GM21528 (cell line): ENCODE results near the gene RITA1.
"Not testable (repeated sequence)": the region's sequence is repeated elsewhere in the genome, so short reads cannot be mapped to it uniquely, and the experiment has no call there.

ENCODE experiments used
- ATAC-seq: cut with Tn5 transposase; IDR thresholded peaks from one replicate; pipeline ENCODE4 v1.9.1; 2021; ENCODE audit warnings: mild to moderate bottlenecking, moderate library complexity; ENCODE audit not compliant: unreplicated experiment, low FRiP score

Gene RITA1, protein sequence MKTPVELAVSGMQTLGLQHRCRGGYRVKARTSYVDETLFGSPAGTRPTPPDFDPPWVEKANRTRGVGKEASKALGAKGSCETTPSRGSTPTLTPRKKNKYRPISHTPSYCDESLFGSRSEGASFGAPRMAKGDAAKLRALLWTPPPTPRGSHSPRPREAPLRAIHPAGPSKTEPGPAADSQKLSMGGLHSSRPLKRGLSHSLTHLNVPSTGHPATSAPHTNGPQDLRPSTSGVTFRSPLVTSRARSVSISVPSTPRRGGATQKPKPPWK

DNA sequence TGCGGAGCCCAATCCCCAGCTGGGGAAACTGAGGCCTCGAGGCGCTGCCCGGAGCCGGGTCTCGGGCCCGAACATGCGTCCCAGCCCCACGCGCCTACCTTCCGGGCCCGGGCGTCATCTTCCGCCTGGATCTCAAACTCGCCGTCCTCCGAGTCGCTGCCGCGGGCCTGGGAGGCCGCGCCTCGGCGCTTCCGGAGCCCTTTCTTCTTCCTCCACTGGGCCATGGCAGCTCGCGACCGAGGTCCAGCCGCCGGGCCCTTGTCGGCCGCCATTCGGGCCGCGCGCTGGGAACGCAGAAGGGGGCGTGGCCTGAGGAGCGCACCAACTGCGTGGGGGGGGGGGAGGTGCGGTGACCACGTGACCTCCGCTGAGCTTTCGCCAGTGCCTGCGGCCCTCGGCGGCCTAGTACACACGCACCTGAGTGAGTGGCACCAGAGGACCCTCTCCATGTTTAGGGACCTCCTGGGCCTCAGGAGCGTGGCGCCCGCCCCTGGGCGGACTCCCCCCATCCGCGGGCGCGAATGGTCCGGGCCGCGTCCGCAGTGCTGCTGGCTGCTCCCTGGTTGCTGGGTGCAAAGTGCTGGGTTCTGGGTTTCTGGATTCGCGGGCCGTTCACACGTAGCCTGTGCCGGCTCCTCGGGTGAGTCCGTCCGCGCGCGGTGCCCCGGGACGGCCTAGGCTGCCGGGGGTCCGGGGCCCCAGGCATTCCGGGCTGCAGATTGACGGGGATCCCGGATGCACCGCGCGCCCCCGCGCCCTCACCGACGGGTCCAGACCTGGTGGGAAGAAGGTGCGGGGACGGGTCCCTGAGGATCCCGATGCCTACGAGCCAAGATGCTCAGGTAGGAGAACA is at the start of gene RITA1, which contains the start of gene DDX54:
Gene RITA1 (plus strand): TSS at position 542 of the 853 bp plus-strand sequence. CDS start 1,026 bp downstream, outside the sequence.
Gene DDX54 (minus strand): TSS at position 299 of the 853 bp plus-strand sequence. CDS start 27 bp downstream, at position 272.
- ATAC-seq: peak; percentile 62

DNA sequence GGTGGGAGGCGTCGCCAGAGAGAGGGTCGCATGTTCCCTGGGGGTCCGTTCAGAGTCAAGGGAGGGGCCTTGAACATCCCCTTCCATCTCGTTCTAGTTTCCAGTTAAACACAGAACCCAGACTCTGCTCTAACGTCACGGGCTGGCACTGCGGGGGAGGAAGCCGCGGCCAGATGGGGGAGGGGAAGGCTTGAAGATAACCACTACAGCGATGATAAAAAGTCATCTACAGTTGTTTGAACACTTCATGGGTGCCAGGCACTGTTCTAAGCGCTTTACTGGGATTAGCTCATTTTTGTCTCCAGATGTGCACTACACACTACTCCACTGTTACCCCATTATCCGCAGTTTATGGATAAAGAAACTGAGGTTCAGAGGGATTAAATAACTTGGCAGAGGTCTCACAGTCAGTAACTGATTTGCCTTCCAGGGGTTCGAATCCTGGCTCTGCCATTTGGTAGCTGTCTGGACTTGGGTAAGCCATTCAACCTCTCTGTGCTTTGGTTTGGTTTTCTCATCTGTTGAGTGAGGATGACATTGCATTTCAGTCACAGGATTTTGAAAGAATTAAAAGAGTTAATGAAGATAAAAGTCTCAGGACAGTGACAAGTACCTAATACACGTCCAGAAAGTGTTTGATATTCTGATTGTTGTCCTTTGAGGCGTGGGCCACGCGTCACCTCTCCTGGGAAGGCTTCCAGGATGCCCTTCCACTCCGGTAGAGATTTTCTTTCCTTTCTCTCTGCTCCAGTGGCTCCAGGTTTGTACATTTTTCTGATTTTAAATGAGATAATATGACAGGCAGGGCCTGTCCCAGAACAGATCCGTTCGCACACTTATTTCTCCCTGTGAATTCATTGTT is 49.2 kb upstream of the RITA1 start:
- ATAC-seq: no peak

DNA sequence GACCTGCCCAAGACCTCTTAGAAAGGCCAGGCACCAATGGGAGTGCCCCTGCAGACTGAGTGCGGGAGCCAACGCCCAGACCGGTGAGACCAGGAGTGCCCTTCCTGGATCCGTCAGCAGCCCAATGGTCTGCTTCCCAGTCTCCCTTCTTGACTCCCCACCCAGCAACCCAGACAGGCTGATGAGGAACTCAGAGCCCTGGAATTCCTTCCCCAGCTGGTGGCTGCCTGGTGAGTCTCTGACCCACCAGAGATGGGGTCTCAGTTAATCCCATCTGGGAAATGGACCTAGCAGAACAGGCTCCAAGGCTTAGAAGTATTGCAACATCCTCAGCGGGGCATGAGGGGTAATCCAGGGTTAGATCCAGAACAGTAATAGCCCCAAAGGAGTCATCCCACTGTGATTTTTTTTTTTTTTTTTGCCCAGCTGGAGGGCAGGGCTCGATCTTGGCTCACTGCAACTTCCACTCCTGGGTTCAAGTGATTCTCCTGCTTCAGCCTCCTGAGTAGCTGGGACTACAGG is 48.5 kb upstream of the RITA1 start:
- no peak for ATAC-seq

DNA sequence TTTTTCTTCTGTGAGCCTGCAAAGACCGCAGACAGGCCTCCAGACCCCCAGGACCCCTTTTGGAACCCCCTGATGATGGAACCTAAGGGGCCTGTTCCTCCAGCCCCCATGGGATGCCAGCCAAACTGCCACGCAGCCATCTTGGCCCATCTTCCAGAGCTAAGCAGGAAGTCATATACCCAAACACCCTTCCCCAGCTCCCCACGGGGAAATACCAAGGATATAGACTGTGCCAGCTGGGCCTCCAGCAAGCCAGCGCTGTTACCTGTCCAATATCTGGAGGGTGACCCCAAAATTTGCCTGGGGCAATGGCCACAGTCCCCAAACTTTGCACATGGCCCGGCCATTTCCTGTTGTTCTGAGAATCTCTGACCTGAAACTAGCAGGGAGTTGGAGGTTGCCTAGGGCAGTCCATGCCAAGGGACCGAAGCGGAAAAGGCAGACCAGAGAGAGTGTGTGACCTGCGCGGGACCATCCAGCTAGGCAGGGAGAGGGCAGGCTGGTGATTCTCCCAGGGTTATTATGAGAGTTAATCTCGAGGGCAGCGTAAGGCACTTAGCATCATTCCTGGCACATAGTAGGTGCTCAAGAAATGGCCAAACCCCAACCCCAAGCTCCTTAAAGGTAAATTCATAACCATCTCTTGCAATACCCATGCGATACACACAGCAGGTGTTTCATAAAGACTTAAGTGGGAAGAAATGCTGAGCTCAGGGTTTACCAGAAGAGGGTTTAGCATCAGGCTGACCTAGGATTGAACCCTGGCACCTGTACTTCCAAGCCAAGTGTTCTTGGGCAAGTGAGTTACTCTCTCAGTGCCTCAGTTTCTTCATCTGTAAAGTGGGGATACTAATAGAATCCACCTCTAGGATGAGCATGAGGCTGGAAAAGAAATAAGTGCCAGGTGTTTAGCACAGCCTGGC is 47.4 kb upstream of the RITA1 start:
- ATAC-seq: no peak

DNA sequence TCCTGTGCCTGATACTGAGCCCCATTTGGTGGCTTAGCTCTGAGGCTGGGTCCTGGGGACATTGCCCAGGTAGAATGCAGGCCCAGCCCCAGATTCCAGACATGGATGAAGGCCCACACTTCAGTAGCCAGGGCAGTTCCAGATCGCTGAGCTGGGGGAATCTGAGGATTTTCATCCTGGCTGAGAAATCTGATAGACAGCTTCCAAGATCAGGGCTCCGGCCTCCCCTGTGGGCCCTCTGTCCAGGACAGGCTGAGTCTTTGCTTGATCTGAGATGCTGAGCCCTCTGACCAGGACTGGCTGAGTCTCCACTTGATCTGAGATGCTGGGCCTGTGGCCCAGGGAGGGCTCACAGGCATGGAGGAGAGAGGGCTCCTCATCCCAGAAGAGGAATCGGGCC is 46.7 kb upstream of the RITA1 start:
- no peak for ATAC-seq

DNA sequence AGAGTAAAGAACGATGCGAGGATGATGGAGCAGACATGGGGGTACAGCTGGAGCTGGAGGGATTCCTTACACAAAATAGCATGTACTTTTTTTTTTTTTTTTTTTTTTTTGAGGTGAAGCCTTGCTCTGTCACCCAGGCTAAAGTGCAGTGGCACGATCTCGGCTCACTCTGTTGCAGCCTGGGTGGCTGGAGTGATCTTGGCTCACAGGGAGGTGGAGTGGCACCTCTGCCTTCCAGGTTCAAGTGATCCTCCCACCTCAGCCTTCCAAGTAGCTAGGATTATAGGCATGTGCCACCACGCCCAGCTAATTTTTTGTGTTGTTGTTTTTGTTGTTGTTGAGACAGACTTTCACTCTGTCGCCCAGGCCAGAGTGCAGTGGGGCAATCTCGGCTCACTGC is 44.8 kb upstream of the RITA1 start:
- ATAC-seq: no peak

DNA sequence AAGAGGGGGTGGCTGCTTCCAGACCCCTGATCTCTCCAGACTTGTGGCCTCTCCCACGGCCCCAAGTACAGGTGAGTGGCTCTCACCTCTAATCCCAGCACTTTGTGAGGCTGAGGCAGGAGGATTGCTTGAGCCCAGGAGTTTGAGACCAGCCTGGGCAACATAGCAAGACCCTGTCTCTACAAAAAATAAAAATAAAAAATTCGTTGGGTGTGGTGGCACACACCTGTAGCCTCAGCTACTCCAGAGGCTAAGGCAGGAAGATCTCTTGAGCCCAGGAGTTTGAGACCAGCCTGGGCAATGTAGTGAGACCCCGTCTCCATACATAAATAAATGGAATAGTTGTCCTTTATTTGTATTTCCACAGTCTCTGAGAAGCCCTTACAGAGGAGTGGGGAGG is 43.8 kb upstream of the RITA1 start:
- ATAC-seq: not testable (repeated sequence)

DNA sequence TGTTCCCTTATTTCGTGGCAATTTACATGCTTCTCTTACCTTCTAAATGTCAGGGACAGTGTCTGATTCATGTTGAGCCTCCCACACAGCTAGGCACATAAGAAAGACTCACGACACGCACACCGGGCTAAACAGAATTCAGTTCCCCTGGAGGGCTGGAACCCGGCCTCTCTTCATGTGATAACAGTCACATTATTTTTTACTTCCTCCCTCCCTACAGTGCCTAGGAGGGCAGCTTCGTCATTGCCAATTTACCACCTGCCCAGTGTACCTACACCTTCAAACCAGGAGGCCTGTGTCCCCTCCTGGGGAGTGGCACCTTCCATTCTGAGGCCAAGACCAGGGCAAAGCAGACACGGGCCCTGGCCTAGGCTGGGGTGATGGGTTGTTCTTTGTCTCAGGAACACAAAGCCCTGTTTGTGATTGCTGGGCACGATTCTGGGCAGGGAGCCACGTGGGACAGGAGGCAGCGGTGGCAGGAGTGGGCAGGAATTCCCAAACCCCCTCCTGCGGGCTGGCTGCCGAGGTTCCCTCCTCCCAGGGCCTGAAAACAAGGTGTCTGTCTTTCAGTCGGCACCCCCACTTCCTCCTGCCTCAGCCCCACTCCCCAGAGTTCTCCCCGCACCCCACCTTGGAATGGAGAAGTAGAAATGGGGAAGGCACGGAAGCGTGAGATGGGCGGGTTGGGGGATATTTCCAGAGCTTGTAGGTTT is 43.2 kb upstream of the RITA1 start:
- no peak for ATAC-seq

DNA sequence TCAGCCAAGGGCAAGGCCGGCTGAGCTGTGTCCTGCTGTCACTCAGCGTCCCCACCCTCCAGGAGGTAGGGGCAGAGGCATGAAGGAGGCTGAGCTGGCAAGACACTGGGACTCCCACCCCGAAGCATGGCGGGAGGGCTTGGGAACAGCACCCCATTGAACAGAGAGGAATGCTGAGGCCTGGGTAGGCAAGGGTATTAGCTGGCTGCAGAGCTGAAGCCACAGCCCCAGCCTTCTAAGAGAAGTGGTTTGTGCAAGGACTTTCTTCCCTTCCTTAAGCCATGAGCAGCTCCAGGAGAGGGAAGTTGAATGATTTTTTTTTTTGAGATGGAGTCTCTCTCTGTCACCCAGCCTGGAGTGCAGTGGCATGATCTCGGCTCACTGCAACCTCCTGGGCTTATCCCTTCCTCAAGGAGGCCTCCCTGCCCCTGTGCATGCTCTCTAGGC is 42.6 kb upstream of the RITA1 start:
- no peak for ATAC-seq

DNA sequence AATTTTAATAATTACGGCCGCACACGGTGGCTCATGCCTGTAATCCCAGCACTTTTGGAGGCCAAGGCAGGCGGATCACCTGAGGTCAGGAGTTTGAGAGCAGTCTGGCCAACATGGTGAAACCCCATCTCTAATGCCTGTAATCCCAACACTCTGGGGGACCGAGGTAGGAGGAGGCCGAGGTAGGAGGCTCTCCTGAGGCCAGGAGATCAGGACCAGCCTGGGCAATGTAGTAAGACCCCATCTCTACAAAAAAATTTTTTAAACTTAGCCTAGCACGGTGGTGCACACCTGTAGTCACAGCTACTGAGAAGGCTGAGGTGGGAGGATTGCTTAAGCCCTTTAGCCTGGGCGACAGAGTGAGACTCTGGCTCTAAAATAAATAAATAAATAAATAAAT is 41.6 kb upstream of the RITA1 start:
- no peak for ATAC-seq

DNA sequence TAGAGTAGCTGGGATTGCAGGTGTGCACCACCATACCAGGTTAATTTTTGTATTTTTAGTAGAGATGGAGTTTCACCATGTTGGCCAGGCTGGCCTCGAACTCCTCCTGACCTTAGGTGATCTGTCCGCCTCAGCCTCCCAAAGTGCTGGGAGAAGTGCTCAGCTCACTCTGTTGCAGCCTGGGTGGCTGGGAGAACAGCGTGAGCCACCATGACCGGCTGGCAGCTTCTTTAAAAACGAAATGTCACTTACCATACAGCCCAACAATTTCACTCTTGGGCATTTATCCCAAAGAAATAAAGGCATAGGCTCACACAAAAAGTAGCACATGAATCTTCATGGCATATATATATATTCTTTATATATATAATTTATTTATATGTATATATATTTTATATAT is 40.7 kb upstream of the RITA1 start:
- no peak for ATAC-seq

DNA sequence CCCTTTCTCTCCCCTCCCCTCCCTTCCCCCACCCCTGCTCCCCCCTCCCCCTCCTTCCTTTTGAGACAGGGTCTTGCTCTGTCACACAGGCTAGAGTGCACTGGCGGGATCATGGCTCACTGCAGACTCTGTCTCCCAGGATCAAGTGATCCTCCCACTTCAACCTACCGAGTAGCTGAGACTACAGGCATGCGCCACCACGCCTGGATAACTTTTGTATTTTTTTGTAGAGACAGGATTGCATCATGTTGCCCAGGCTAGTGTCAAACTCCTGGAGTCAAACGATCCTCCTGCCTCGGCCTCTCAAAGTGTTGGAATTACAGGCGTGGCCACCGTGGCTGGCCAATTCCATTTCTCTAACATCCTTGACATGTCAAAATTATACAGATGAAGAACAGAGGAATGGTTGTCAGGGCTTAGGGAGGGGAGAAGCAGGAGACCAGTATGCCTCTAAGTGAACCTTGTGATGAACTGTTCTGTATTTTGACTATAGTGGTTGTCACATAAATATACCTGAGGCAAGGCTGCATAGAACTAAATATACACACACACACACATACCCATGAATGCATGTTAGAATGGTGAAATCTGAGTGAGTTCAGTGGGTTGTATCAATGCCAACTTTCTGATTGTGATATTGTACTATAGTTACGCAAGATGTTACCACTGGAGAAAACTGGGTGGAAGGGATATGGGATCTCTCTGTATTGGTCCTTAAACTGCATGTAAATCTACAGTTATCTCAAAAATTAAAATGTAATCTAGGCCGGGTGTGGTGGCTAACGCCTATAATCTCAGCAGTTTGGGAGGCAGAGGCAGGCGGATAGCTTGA is 39.6 kb upstream of the RITA1 start:
- no peak for ATAC-seq

DNA sequence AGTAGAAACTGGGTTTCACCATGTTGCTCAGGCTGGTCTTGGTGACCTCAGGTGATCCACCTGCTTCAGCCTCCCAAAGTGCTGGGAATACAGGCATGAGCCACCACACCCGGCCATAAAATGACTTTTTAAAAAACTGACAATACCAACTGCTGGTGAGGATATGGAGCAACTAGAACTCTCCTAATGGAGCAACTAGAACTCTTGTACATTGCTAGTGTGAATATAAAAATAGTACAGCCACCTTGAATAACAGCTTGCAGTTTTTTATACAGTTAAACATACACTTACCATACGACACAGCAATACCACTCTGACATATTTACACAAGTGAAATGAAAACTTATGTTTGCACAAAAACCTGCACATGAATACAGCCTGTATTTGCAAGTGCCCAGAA is 38.5 kb upstream of the RITA1 start:
- no peak for ATAC-seq

DNA sequence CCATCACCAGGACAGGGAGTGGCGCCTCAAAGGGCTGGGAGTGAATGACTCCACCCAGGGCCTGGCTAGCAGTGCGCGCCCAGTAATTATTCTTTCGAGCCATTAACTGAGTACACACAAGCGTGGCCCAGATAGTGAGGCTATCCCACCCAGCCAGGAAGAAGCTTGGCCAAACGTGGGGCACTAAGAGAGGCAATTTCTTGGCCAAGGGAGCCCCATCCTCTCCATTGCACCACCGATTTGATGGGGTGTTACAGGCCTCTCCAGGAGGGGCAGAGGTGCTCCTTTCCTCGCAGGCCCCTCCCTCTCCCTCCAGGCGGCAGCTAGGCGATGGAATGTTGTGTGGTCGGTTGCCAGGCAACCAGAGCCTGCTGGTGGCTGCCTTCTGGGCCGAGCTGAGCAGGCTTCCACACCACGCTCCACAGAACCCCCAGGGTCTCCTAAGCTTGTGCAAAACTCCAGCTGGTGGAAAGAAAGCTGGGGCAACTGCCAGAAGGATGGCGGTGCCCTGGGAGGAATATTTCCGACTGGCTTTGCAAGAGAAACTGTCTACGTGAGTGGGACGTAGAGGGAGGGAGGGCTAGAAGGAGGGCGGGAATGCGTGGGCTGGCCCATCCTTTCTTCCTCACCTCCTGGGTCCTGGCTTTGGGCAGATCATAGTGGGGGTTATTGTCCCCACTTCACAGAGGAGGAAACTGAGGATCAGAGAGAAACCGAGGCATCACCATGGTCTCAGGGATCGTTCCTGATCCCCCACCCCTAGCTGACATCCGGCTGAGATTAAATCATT is 36.0 kb upstream of the RITA1 start, which contains the start of gene CFAP73:
Gene CFAP73 (plus strand): TSS at position 364 of the 790 bp plus-strand sequence. CDS start 134 bp downstream, at position 498.
- ATAC-seq: no peak

DNA sequence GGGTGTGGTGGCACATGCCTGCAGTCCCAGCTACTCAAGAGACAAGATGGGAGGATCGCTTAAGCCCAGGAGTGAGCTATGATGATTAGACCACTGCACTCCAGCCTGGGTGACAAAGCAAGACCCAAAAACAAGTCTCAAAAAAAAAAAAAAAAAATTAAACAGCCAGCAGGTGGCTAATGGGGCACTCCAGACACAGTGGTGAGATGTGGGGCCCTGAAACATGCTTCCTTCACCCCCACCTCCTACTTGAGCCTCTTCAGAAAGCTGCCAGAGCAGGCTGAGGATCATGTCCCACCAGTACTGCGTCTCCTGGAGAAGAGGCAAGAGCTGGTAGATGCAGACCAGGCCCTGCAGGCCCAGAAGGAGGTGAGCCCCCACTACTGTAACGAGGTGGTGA is 33.9 kb upstream of the RITA1 start:
- ATAC-seq: no peak

DNA sequence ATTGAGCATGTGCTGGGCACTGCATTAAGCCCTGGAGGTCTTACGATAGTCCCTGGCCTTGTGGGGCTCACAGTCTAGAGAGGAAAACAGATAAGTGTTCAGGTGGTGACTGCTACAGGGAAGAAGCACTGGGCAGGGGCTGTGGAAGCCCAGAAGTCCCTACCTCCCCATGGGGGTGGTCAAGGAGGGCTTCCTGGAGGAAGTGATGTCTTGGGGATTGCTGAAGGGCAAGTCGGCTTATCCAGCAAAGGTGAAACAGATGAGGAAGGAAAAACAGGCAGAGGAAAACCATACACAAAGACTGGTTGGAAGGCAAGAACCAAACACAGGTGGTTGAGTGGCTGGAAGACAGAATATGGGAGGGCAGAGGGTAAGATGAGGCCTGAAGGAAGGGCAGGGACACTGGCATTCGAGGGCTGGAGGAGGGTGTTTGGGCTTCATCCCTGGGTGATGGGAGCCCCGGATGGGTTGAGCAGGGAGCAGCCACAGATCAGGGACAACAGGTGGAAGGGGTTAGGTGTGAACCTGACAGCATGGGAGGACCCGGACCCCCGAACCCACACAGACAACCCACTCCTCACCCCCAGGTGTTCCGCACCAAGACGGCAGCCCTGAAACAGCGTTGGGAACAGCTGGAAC is 33.2 kb upstream of the RITA1 start:
- ATAC-seq: no peak
